ENCODE results near the gene CIBAR2. TPM values are rescaled to one million over a fixed set of nuclear protein-coding genes. Genes with fewer than 3 reads are reported as not detected.

CIBAR2 gene
- total and polyA plus RNA-seq, 10 of the 15 experiments (the other 5 are each of a cell fraction or from before 2014, with no cell fraction given), result 0.05 to 0.16 (median 0.07) TPM; not detected in 7

- Histone ChIP-seq H3K27me3 (replicated peaks in 1 of 2; ENCODE audit: control insufficient read depth in 2 of 2, insufficient read depth in 2 of 2, low read length in 1 of 2) (no peaks in the 10 kb centered on the region; a peak in 2 of 4 replicates), H3K79me2 (ENCODE audit: control insufficient read depth, insufficient read depth, low read length) (no peaks in the 10 kb centered on the region), H3K4me3 (no peak overlapping the region), H3K9me3 (replicated peaks; ENCODE audit: control insufficient read depth, insufficient read depth, low read length) (no peaks in the 10 kb centered on the region), H4K20me1 (ENCODE audit: control insufficient read depth, insufficient read depth) (no peaks in the 10 kb centered on the region), H3K27ac (ENCODE audit: control insufficient read depth, insufficient read depth) (no peak overlapping the region), H3K4me1 (ENCODE audit: control insufficient read depth, insufficient read depth, low read length) (peaks cover 28% of the 10 kb centered on the region), H3K36me3 (ENCODE audit: control insufficient read depth in 2 of 2, insufficient read depth in 2 of 2, low read length in 1 of 2) (no peaks in the 10 kb centered on the region), H3K9ac (ENCODE audit: control insufficient read depth, insufficient read depth, low read length) (no peak overlapping the region), H3K4me2 (ENCODE audit: control insufficient read depth, insufficient read depth) (no peak overlapping the region), H2AFZ (ENCODE audit: control insufficient read depth, low read depth, low read length) (no peak overlapping the region)
- DNase-seq (ENCODE audit: low read depth, low spot score) (no peak), ATAC-seq (no peak), FAIRE-seq (no peak)
- TF ChIP-seq POLR2AphosphoS5 (IDR thresholded peaks at IDR 0.05; ENCODE audit: low read length) (no peak), PRDM15 (CRISPR knock-in tag; IDR thresholded peaks at IDR 0.05) (no peak), NRF1 (conservative IDR thresholded peaks at IDR 0.05; ENCODE audit: low read depth, low read length) (no peak), GATAD2B (conservative IDR thresholded peaks at IDR 0.05; ENCODE audit: low read depth) (no peak), STAT3 (IDR thresholded peaks at IDR 0.05; ENCODE audit: low read depth, low read length) (no peak), HCFC1 (IDR thresholded peaks at IDR 0.05; ENCODE audit: low read length) (no peak), RB1 (IDR thresholded peaks at IDR 0.05; ENCODE audit: borderline replicate concordance) (no peak), TCF12 (IDR thresholded peaks at IDR 0.05; ENCODE audit: low read depth, low read length) (no peak), SRF (IDR thresholded peaks at IDR 0.05; ENCODE audit: low read depth in 2 of 2, low read length in 2 of 2) (no peak), PML (IDR thresholded peaks at IDR 0.05; ENCODE audit: low read length) (no peak), YBX1 (IDR thresholded peaks at IDR 0.05) (no peak)
- TF ChIP-seq, protein P1, sequence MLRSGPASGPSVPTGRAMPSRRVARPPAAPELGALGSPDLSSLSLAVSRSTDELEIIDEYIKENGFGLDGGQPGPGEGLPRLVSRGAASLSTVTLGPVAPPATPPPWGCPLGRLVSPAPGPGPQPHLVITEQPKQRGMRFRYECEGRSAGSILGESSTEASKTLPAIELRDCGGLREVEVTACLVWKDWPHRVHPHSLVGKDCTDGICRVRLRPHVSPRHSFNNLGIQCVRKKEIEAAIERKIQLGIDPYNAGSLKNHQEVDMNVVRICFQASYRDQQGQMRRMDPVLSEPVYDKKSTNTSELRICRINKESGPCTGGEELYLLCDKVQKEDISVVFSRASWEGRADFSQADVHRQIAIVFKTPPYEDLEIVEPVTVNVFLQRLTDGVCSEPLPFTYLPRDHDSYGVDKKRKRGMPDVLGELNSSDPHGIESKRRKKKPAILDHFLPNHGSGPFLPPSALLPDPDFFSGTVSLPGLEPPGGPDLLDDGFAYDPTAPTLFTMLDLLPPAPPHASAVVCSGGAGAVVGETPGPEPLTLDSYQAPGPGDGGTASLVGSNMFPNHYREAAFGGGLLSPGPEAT (IDR thresholded peaks at IDR 0.05; ENCODE audit: low read depth), result no peak
- TF ChIP-seq, protein P2, sequence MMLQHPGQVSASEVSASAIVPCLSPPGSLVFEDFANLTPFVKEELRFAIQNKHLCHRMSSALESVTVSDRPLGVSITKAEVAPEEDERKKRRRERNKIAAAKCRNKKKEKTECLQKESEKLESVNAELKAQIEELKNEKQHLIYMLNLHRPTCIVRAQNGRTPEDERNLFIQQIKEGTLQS (IDR thresholded peaks at IDR 0.05; ENCODE audit: borderline replicate concordance, extremely low read depth, low read depth, low read length), result no peak
- TF ChIP-seq, protein P3, sequence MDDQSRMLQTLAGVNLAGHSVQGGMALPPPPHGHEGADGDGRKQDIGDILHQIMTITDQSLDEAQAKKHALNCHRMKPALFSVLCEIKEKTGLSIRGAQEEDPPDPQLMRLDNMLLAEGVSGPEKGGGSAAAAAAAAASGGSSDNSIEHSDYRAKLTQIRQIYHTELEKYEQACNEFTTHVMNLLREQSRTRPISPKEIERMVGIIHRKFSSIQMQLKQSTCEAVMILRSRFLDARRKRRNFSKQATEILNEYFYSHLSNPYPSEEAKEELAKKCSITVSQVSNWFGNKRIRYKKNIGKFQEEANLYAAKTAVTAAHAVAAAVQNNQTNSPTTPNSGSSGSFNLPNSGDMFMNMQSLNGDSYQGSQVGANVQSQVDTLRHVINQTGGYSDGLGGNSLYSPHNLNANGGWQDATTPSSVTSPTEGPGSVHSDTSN (IDR thresholded peaks at IDR 0.05; ENCODE audit: insufficient replicate concordance, low read depth, low read length), result no peak
- SMC1A ChIA-PET (ENCODE audit: uncharacterized antibody, unreplicated experiment), result no interaction called here
- CTCF ChIA-PET, result interaction anchor here (1.4 kb wide), 1 partner anchor 12 kb away, joined by 4 read pairs; the partner anchor contains the start of gene CIBAR2
- 59% methylated on average over 9 of the region's 10 CpGs for WGBS (ENCODE audit: insufficient coverage, insufficient replicate concordance, low lambda C conversion rate, missing lambda C conversion rate)
- in situ Hi-C loops (cut with MboI) (no loop called here), intact Hi-C loops (cut with micrococcal nuclease; ENCODE audit: unreplicated experiment) (no loop called here)
- no TSS peak for BruUV-seq (replicated peaks)
- POLR2A ChIA-PET, result no interaction called here
- RAD21 ChIA-PET (ENCODE audit: unreplicated experiment), result no interaction called here
Measured at GRCh38 chr16:85100265-85100664, 12.0 kb downstream of the CIBAR2 start.
